SH-SY5Y (cell line): Measurements from ENCODE around the gene MTF1.

Experiments
- GATA2 ChIP-seq: IDR thresholded peaks from 2 replicates; pipeline ENCODE4 v1.6.1; 2011; ENCODE audit warnings: mild to moderate bottlenecking, low read depth, low read length
- GATA3 ChIP-seq: IDR thresholded peaks from 2 replicates; pipeline ENCODE4 v1.6.1; 2011; ENCODE audit warnings: low read depth, mild to moderate bottlenecking, low read length, moderate library complexity

The MTF1 gene

DNA sequence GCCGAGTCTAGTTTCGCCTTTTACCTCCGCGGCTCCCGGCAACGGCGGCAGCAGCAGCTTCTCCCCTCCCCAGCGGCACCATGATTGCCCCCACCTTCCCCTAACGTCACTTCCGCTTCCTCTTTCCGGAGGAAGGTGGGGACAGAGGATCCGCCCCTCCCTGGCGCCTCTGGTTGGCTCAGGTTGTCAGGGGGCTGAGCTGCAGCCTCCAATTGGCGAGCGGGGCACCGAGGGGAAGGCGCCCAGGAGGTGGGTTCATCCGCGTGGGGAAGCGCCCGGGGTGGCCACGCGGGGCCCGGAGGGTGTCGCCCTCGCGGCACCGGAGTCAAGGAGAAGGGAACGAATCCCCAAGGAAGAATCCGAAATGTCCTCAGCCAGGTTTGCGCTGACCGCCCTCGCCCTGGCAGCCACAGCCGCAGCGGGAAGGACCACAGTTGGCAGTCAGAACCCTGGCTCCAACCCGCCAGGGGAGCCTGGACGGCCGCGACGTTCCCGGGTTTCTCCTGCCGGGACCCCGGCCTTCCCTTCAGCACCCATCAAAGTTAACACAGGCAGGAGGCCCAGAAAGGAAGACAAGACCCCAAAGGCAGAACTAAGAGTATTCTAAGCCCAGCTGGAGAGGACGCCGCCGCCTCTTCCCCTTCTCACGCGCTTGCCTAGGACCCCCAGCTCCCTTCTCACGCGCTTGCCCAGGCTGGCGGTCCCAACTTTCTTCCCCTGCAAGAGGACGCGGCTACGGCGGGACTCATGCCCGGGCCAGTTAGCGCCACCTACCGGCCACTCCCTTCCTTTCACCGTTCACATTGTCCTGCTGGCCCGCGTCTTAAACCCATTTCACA is at the start of gene MTF1:
MTF1 (minus strand) TSS at position 86 of the 839 bp plus-strand sequence. CDS start 1,934 bp downstream, outside the sequence.
- TF ChIP-seq GATA3 (no peak), GATA2 (no peak)

GRCh38 chr1:37905727-37906126 is 46.3 kb upstream of the MTF1 start:
- no peak for TF ChIP-seq GATA3
- TF ChIP-seq GATA2: no peak

DNA sequence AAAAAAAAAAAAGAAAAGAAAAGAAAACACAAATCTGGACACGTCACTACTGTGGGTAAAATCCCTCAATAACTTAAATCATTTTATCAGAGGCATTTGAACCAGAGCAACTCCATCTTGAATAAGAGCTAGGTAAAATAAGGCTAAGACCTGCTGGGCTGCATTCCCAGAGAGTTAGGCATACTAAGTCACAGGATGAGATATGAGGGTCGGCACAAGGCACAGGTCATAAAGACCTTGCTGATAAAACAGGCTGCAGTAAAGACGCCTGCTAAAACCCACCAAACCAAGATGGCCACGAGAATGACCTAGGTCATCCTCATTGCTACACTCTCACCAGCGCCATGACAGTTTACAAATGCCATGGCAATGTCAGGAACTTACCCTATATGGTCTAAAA is 43.6 kb upstream of the MTF1 start:
- no peak for TF ChIP-seq GATA3
- no peak for TF ChIP-seq GATA2

DNA sequence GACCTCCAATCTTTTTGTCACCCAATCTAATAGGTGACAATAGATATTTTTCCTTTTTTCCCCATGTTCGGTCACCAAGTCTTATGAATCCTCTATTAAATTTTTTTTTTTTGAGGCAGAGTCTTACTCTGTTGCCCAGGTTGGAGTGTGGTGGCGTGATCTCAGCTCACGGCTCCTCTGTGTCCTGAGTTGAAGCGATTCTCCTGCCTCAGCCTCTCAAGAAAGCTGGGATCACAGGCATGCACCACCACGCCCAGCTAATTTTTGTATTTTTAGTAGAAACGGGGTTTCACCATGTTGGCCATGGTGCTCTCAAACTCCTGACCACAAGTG is 42.5 kb upstream of the MTF1 start:
- TF ChIP-seq GATA2 (no peak), GATA3 (no peak)

- TF ChIP-seq GATA2 (no peak), GATA3 (no peak)
Observed at GRCh38 chr1:37901191-37901892, 42.0 kb upstream of the MTF1 start.

DNA sequence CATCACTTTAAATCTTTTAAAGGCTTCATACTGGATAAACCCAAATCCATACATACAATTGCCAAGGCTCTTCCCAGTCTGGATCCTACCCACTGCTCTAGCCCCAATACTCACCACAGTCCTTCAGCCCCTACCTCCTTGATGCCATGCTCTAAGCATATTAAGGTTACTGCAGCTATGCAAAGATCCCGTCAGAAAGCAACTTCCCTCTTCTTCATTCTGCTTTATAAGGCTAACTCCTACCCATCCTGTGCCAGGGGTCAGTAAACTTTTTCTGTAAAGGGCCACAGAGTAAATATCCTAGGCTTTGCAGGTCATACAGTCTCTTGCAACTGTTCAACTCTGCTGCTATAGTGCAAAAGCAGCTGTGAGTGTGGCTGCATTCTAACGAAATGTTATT is 34.3 kb upstream of the MTF1 start:
- no peak for TF ChIP-seq GATA3
- TF ChIP-seq GATA2: no peak

- no peak for TF ChIP-seq GATA3
- TF ChIP-seq GATA2: no peak
Observed at GRCh38 chr1:37892151-37893047, 33.0 kb upstream of the MTF1 start.

- TF ChIP-seq GATA2 (no peak), GATA3 (no peak)
Observed at GRCh38 chr1:37890378-37891014, 31.1 kb upstream of the MTF1 start.

DNA sequence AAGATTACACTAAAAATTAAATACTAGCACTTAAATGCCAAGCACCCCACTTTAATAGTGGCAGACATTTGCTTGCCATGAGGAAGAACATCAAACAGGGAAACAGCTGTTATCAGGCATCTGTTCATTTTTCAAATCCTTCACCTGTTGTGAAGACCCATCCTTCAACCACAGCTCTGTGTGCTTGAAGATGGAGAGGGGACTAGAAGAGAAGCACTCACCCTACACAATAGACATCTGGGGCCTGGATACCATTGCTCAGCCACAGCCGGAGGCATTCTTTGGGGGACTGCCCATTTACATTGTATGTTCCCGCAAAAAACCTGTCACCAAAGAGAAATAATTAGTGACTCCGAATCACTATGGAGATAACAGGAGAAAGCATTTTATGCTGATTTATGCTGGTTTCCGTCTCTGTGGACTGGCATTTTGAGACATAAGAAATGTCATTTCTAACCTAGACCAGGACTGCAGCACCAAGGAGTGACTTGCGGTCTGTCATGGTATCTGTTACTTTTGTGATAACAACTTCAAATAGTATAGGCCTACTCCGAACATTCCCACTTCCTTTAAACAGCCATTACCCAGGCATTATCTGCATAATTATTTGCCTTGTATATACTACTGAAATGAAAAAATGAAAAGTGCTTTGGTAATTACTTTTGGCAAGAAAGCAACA is 28.8 kb upstream of the MTF1 start:
- TF ChIP-seq GATA3: no peak
- no peak for TF ChIP-seq GATA2

- TF ChIP-seq GATA3 (no peak), GATA2 (no peak)
Observed at GRCh38 chr1:37884145-37884544, 24.8 kb upstream of the MTF1 start.

GRCh38 chr1:37883671-37884070 is 24.3 kb upstream of the MTF1 start:
- TF ChIP-seq GATA3 (no peak), GATA2 (no peak)

GRCh38 chr1:37879865-37880264 is 20.5 kb upstream of the MTF1 start:
- no peak for TF ChIP-seq GATA3
- TF ChIP-seq GATA2: no peak

DNA sequence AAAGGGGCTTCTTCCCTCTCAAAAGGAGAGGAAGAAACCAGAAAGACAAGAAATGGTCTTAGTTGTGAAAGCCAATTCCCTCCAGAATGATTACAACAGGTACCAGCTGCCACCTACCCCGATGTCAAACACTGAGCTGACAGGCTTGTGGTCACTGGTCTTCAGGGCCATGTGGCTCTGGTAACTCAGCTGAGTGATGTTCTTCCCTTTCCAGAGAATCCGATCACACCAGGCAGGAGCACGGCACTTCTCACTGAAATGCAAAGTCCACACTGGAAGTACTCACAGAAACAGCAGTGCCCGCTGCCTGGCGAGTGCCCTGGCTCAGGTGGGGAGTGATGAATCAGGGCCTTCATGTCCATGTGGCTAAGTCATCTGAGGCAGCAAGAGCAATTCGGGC is 18.7 kb upstream of the MTF1 start:
- TF ChIP-seq GATA2: no peak
- TF ChIP-seq GATA3: no peak
